DND-41 (cell line): ENCODE measurements around the gene RPS6KC1.
"Not testable (repeated sequence)": the region's sequence is repeated elsewhere in the genome, so short reads cannot be mapped to it uniquely, and the experiment has no call there.

Experiments used
- ATAC-seq: fragments of 200-7000 bp; cut with Tn5 transposase; 3 replicates; pipeline ENCODE4 v1.9.1; 2021; ENCODE audit warnings: low read depth; ENCODE audit not compliant: insufficient read depth
- DNase-seq: peaks from one replicate; pipeline ENCODE4 v3.0.0-alpha.2; 2020
- H2AFZ ChIP-seq: 2 replicates; pipeline ENCODE4 v1.6.0; 2012; ENCODE audit warnings: low read depth, low read length
- H3K27ac ChIP-seq: 2 replicates; pipeline ENCODE4 v1.5.1; 2012; ENCODE audit warnings: low read length, inconsistent platforms
- H3K27me3 ChIP-seq: fragments of 200-600 bp; sonication (generic); 2 replicates; pipeline ENCODE4 v1.6.0; 2012; ENCODE audit warnings: low read length, mild to moderate bottlenecking, inconsistent platforms; ENCODE audit not compliant: insufficient read depth, poor library complexity
- H3K36me3 ChIP-seq: 2 replicates; pipeline ENCODE4 v1.5.1; 2012; ENCODE audit warnings: low read length, inconsistent platforms; ENCODE audit not compliant: insufficient read depth
- H3K4me1 ChIP-seq: 2 replicates; pipeline ENCODE4 v1.5.1; 2012; ENCODE audit warnings: mild to moderate bottlenecking, low read length; ENCODE audit not compliant: insufficient read depth
- H3K4me2 ChIP-seq: 2 replicates; pipeline ENCODE4 v1.6.0; 2012; ENCODE audit warnings: mild to moderate bottlenecking, moderate library complexity, low read length, inconsistent platforms; ENCODE audit not compliant: insufficient read depth
- H3K4me3 ChIP-seq, 2 experiments: fragments of 200-600 bp in 1 of 2; shearing (Covaris generic) in 1 of 2; 2 replicates each; pipeline ENCODE4 v1.5.1; 2012 to 2016; ENCODE audit warnings: inconsistent platforms in 2 of 2, low read length in 2 of 2, mild to moderate bottlenecking in 2 of 2, low read depth in 1 of 2, moderate library complexity in 1 of 2
- H3K79me2 ChIP-seq: 2 replicates; pipeline ENCODE4 v1.6.0; 2012; ENCODE audit warnings: low read length, inconsistent platforms; ENCODE audit not compliant: insufficient read depth
- H3K9ac ChIP-seq: 2 replicates; pipeline ENCODE4 v1.6.0; 2012; ENCODE audit warnings: low read depth, mild to moderate bottlenecking, inconsistent platforms, low read length, moderate library complexity
- H3K9me3 ChIP-seq: 2 replicates; pipeline ENCODE4 v1.5.1; 2012; ENCODE audit warnings: low read length, moderate library complexity, mild to moderate bottlenecking, inconsistent platforms; ENCODE audit not compliant: insufficient read depth, severe bottlenecking
- H4K20me1 ChIP-seq: 2 replicates; pipeline ENCODE4 v1.6.0; 2012; ENCODE audit warnings: low read length; ENCODE audit not compliant: insufficient read depth
- CTCF ChIP-seq: IDR thresholded peaks from 2 replicates; pipeline ENCODE4 v1.5.1; 2012; ENCODE audit warnings: borderline replicate concordance, low read length, moderate library complexity, mild to moderate bottlenecking; ENCODE audit not compliant: poor library complexity, severe bottlenecking; ENCODE audit errors: extremely low read depth
- EZH2 ChIP-seq: IDR thresholded peaks from 3 replicates; pipeline ENCODE4 v1.6.1; 2012; ENCODE audit warnings: borderline replicate concordance, low read depth, mild to moderate bottlenecking, moderate library complexity, low read length, inconsistent platforms; ENCODE audit not compliant: severe bottlenecking

The RPS6KC1 gene

GRCh38 chr1:213110349-213111300 lies 59.6 kb downstream of the RPS6KC1 start:
- TF ChIP-seq CTCF = no peak
- TF ChIP-seq EZH2 = no peak
- Histone ChIP-seq H3K27ac (no peak overlapping the region), H4K20me1 (no peaks in the 10 kb centered on the region), H3K4me3 (no peak overlapping the region), H3K79me2 (no peaks in the 10 kb centered on the region), H3K9ac (no peak overlapping the region), H3K4me1 (no peaks in the 10 kb centered on the region), H3K9me3 (no peaks in the 10 kb centered on the region), H2AFZ (no peak overlapping the region), H3K4me2 (no peak overlapping the region), H3K36me3 (peaks cover 7% of the 10 kb centered on the region; the same call in 1 of the 2 replicates), H3K27me3 (no peaks in the 10 kb centered on the region)
- peak; percentile 18 for DNase-seq
- ATAC-seq = peak; percentile 64

GRCh38 chr1:213111502-213111901 lies 60.5 kb downstream of the RPS6KC1 start:
- Histone ChIP-seq H4K20me1 (no peaks in the 10 kb centered on the region), H2AFZ (no peak overlapping the region), H3K36me3 (peaks cover 5% of the 10 kb centered on the region; the same call in 1 of the 2 replicates), H3K4me3 (no peak overlapping the region), H3K27me3 (no peaks in the 10 kb centered on the region), H3K4me2 (no peak overlapping the region), H3K4me1 (no peaks in the 10 kb centered on the region), H3K27ac (no peak overlapping the region), H3K9me3 (no peaks in the 10 kb centered on the region), H3K79me2 (no peaks in the 10 kb centered on the region), H3K9ac (no peak overlapping the region)
- no peak for DNase-seq
- no peak for ATAC-seq
- TF ChIP-seq EZH2 = no peak
- no peak for TF ChIP-seq CTCF

- H3K4me1 ChIP-seq, H3K9ac ChIP-seq, H3K4me2 ChIP-seq, H3K9me3 ChIP-seq, H3K27me3 ChIP-seq, H3K27ac ChIP-seq, H4K20me1 ChIP-seq, H3K36me3 ChIP-seq, H3K79me2 ChIP-seq, ATAC-seq, DNase-seq, H2AFZ ChIP-seq, H3K4me3 ChIP-seq: not testable (repeated sequence)
Measured at GRCh38 chr1:213112723-213113122, 61.7 kb downstream of the RPS6KC1 start.

GRCh38 chr1:213117699-213118180 lies 66.7 kb downstream of the RPS6KC1 start:
- H4K20me1 ChIP-seq, H3K27ac ChIP-seq, H3K79me2 ChIP-seq, H3K4me1 ChIP-seq, ATAC-seq, H3K9ac ChIP-seq, H3K4me3 ChIP-seq, H3K36me3 ChIP-seq, H3K9me3 ChIP-seq, H2AFZ ChIP-seq, DNase-seq, H3K4me2 ChIP-seq, H3K27me3 ChIP-seq: not testable (repeated sequence)
